Stimulated activated naive CD4-positive, alpha-beta T cell treated with Interleukin-2 at 50 U/mL for 16 hours (primary cell): ENCODE data around the gene EOLA1.
"Not testable (repeated sequence)": the region's sequence is repeated elsewhere in the genome, so short reads cannot be mapped to it uniquely, and the experiment has no call there.

Experiments used
- DNase-seq: peaks from one replicate; lab custom pipeline; 2025; lab: John Stamatoyannopoulos, UW

The EOLA1 gene

DNA sequence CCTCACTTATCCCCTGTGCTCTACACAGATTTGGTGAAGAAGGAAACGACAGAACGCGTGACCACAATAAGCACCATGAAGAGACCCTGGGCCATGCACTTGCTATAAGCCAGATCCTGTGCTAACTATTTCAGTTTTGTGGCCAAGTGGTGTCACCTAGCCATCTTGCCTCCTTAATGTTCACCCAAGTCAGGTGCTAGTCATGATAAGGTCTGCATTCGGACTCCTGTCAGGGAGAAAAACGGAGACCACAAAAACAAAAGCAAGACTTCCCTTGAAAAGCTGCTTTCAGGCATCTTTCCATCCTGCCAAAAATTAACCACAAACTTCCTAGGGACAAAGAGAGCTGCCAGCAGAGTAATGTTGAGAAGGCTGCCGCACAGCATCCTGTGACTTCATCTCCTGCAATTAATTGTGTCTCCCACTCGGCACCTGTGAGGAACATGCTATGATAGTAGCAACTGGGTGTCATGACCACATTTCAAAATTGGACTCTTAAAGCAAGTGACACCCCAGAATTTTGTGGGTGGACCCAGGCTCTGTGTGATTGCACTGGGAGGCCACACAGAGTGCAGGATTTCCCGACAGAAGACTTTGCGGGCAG, 26.9 kb upstream of the EOLA1 start:
- DNase-seq: no peak

DNA sequence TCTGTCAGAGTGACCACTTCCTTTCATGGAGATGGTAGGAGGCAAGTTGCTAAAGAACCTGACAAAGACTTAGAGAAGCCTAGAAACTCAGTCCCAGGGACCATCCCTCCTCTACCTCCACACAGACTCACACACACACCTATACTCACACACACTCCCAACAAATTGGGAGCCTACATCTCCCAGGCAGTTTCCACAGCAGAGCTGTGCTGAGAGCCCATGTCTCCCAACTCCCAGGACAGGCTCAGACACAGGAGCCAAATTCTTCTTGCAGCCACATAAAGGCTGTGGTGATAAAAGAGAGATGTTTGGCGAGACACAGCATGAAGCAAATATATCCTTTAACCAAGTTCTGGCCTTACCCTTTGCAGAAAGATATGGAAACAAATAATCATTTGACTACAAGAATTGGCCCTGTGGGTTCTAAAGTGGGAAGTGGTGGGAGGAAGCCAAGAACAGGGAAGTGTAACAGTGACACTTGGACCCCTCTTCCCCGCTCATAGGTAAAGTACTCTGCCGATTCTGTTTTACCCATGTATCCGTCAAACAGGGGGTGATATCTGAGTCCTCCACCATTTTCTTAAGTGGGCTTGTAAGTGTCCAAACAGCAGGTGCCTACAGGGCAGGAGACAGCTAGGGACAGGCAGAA, 24.7 kb upstream of the EOLA1 start:
- no peak for DNase-seq

DNA sequence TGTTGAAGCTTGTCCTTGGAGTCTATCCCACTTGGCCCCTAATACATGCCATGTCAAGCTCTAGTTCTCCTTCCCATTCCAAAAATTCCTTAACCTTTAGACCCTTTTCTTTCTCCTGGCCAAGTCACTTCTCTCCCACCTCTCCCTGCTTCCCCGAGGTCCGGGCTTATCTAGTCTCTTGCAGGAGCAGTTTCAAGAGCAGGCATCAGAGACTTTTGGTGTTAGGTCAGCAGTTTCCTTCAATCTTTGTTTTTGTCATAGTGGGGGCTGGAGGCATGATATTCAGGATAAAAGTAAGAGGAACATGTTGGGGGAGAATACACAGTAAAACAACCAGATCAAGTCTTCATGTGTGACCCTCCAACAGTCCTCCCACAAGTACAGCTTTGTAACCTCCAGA, 24.2 kb upstream of the EOLA1 start:
- DNase-seq: no peak

DNA sequence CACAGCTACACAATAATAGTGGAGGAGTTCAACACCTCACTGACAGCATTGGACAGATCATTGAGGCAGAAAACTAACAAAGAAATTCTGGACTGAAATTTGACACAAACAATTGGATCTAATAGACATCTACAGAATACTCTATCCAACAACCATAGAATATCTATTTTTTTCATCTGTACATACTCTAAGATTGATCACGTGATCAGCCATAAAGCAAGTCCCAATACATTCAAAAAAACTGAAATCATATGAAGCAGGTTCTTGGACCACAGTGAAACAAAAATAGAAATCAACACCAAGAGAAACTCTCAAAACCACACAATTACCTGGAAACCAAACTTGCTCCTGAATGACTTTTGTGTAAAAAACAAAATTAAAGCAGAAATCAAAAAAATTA, 23.5 kb upstream of the EOLA1 start:
- DNase-seq: no peak

DNA sequence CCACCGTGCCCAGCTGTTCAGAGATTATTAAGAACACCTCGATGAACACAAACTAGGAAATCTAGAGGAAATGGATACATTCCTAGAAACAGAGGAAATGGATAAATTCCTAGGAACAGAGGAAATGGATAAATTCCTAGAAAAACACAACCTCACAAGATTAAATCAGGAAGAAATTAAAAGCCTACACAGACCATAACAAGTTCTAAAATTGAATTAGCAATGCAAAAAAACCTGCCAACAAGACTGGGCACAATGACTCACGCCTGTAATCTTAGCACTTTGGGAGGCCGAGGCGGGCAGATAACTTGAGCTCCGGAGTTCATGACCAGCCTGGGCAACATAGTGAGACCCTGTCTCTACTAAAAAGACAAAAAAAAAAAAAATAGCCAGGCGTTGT, 22.6 kb upstream of the EOLA1 start:
- no peak for DNase-seq

DNA sequence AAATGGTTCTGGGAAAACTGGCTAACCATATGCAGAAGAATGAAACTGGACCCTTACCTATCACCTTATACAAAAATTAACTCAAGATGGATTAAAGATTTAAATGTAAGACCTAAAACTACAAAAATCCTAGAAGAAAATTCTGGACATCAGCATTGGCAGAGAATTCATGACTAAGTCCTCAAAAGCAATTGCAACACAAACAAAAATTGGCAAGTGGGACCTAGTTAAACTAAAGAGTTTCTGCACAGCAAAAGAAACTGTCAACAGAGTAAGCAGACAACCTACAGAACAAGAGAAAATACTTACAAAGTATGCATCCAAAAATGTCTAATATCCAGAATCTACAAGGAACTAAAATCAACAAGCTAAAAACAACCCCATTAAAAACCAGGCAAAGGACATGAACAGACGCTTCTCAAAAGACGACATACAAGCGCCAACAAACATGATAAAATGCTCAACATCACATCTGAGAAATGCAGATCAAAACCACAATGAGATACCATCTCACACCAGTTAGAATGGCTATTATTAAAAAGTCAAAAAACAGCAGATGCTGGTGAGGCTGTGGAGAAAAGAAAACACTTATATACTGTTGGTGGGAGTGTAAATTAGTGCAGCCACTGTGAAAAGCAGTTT, 20.1 kb upstream of the EOLA1 start:
- not testable (repeated sequence) for DNase-seq

DNA sequence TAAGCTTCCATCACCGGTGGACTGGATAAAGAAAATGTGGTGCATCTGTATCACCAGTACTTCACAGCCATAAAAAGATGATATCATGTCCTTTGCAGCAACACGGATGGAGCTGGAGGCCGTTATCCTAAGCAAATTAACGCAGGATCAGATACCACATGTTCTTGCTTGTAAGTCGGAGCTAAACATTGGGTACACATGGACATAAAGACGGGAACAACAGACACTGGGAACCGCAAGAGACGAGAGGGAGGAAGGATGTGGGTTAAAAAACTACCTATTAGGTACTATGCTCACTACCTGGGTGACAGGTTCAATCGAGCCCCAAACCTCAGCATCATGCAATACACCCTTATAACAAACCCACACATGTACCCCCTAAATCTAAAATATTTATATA, 19.4 kb upstream of the EOLA1 start:
- no peak for DNase-seq

DNA sequence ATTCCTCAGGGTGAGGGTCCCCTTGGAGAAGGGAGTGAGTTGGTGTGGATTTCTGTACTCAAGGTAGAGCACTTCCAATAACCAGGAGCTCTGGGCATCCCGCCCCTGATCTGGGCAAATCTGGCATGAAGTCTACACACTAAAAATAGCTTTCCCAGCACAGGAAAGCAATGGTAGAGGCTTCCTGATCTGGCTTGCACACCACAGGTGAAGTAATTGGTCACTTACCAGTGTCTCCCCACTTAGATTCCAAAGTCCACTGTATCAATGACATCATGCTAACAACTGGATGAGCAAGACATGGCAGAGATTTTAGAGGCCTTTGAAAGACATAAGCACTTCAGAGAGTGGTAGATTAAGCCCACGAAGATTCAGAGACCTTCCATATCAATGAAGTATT, 17.9 kb upstream of the EOLA1 start:
- no peak for DNase-seq

DNA sequence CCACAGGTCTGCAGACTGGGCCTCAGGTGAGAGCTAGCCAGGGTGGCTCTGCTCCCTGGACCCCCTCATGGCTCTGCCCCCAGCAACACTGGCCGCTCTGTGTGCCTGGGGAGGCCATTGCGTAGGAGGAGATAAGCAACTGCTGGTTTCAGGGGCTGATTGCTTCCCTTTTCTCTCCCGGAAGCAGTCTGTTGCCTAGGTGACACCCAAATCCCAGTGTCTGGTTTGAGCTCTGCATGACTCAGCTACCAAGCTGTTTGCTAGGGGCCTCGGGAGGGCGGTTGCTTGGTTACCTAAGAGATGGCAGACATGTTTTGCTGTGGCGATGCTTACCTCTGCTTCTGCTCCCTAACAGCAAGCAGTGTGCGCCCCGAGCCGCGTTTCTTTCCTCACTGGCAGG, 15.4 kb upstream of the EOLA1 start:
- DNase-seq: peak; percentile 50

DNA sequence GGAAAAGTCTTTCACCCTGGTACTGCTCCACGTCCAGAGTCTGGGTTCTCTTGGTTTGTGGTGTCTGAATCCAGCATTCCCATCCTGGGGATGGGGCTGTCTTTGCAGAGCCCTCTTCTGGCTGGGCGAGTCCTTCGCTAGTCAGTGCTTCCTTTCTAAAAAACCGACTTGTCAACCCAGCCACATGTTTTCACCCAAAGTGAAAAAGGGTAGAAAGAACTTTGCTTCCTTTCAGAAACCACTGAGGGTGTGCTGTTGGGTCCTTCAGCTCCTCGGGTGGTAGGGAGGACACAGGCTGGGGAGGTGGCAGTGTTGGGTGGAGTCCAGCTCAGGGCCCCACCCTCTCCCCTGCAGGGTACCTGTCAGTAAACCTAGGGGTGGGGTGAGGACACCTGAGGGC, 14.9 kb upstream of the EOLA1 start:
- not testable (repeated sequence) for DNase-seq

DNA sequence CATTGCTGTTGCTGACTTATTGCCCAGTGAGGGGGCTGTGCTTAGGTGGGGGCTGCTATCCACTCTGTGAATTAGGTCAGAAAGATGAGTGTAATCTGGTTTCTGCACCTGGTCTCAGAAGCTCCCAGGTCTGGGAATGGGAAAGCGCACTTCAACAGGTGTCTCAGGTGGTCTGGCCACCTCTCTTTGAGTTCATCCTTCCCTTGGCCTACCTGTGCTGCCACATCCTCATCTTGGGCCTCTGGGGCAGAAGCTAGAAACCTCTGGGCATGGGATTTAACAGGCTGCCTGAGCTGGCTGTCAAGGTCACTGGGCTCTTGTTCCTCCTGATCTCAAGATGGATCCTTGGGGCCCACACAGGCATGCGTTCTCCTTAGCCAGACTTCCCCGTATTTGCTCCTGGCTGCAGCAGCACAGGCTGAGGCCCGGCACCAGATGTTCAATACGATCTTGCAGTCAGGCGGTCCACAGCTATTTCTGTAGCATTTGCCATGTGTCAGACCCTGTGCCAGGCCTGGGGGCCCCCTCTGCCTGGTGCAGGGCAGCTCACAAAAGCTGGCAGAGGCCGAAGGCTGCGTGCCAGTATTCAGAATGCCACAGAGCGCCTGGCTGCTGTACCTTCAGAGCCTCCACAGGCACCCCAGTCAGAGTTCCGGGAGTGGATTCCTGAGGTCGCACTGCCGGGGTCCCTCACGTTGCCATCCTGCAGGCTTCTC, 14.3 kb upstream of the EOLA1 start:
- DNase-seq: not testable (repeated sequence)

DNA sequence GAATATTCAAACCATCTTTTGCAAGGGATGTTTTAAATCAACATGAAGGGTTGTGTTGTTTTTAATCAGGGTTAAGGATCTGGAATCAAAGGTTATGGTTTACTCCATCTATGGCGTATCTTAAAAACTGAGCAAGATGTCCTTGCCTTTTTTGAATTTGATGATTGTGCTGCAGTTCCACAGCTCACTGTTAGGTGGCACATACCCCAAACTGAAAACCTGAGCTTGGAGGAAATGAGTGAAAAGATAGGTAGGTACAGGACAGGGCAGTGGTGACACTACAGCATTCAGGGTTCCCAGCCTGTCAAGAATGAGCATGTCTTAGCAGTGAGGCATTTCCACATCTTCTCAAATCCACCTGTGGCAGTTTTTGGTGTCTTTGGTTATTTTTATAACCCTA, 13.1 kb upstream of the EOLA1 start:
- DNase-seq: peak; percentile 4

DNA sequence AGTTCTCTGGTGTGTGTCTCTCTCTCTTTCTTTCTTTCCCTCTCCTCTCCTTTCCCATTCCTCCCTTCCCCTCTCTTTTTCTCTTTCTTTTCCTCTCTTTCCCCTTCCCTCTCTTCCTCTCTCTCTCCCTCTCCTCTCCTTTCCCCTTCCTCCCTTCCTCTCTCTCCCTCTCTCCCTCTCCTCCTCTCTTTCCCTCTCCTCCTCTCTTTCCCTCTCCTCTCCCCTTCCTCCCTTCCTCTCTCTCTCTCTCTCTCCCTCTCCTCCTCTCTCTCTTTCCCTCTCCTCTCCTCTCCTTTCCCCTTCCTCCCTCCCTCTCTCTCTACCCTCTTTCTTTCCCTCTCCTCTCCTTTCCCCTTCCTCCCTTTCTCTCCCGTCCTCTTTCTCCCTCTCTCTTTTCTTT, 12.4 kb upstream of the EOLA1 start:
- no peak for DNase-seq

DNA sequence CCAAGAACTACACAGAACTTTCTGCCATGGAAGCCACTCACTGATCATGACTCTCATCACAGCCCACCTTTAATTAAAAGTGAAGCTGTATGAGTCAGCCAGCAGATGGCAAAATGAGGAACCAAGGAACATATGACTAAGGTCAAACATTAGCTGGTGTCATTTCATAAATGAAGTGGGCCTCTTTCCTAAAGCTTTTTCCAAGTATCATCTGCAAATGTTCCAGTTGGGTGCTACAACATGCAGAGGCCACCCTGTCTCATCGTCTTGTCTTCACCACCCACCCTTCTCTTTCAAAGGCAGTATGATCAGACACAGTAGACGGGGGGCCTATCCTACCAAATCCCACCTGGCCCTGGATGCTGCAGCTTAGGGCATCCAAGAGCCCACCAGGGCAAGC, 9.2 kb upstream of the EOLA1 start:
- no peak for DNase-seq

DNA sequence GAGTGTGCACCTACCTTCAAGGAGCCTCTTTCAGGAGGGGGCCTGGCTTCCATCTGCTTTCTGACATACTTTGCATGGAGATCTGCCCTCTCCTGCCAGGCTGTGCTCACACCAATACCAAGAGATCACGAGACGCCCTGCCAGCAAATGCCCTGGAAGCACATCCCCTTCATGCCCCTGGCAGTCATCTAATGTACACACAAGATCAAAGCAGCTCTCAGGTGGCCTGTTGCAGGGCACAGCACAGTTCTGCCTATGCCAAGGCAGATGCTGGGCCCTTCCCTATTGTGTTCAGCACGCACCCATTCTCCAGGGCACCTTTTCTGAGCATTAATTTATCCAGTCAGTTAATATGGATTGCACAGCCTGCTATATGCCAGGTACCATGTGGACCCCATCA, 7.9 kb upstream of the EOLA1 start:
- not testable (repeated sequence) for DNase-seq

DNA sequence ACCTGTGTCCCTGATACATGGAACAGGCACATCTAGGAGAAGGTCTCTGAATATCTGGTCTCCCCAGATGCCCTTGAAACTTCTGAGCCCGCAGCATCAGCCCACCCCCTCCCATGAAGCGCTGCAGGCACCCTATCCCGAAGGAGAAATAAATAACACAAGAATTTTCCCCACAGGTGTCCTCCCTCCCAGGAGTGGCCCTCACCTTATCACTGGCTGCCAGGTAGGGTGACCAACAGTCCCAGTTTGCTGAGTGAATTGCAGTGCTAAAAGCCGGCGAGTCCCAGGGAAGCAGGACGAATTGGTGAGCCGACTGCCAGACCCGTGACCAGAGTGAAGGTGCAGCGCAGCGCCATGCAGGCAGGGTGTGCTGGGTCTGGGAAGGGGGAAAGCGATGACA, 6.8 kb upstream of the EOLA1 start:
- not testable (repeated sequence) for DNase-seq

DNA sequence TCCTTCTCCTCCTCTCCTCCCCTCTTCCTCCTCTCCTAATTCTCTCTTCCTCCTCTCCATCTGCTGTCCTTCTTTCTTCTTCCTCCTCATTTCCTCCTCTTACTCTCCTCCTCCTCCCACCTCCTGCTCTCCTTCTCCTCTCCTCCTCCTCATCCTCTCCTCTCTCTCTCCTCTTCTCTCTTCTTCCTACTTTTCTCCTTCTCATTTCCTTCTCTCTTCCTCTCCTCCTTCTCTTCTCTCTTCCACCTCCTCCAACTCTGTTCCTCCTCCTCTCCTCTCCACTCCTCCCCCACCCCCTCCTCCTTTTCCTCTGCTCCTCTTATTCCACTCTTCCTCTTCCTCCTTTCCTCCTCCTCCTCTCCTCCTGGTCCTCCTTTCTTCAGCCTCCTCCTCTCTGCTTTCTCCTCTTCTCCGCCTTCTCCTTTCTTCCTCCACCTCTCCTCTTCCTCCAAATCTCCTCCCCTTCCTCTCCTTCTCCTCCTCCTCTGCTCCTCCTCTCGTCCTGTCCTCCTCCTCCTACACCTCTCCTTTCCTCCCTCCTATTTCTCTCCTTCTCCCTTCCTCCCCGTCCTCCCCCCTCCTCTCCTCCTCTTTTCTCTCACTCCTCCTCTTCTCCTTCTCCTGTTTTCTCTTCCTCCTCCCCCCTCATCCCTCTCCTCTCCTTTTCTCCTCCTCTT, 5.7 kb upstream of the EOLA1 start:
- DNase-seq: not testable (repeated sequence)

DNA sequence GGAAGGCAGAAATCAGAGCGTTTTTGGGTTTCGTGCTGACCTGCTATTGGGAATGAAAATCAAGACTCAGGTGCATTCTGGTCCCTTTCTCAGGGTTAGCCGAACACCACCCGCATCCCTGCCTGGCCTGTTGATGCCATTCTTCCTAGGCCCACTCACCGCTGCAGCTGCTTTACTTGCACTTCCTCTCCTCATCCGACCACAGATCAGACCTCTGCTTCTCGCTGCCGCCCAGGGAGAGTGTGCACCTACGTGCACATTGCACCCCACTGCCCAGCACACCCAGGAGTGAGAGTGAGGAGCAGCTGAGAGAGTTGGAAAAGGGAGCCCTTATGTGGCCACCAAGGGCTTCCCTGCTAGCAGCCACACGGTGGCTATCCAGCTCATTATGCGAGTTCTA, 3.3 kb upstream of the EOLA1 start:
- not testable (repeated sequence) for DNase-seq

DNA sequence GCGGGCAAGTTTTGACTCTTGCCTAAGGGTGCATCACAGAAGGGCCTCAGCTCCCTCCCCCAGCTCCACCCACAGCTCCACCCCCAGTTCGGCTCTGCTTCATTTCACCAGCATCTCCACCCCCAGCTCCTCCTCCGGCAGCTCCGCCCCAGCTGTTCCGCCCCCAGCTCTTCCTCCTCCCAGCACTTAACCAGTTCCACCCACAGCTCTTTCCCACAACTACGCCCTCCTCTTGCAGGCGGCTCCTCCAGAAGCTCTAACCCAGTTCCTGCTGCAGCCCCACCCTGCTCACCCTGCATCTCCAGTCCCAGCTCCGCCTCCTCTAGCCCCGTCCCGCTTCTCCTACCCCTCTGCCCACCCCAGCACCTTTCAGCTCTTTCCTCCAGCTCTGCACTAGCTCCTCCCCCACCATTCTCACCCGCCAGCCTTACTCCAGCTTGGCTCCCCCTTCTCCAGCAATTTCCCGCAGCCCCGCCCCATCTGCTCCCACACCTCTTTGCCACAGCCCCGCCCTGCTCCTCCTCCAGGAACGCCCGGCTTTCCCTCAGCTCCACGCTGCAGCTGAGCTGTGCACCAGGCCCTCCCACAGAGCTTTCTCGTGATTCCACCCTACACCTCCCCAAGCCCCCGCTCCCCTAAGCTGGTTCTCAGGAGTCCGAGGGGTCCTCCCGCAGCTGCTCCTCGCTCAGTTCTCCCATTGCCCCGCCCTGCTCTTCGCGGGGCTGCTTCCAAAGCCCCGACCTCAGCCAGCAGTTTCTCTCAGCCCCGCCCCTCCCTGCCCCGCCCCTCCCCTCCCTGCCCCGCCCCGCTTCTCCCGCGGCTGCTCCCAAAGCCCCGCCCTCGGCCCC, 1.3 kb upstream of the EOLA1 start:
- peak; percentile 85 for DNase-seq

DNA sequence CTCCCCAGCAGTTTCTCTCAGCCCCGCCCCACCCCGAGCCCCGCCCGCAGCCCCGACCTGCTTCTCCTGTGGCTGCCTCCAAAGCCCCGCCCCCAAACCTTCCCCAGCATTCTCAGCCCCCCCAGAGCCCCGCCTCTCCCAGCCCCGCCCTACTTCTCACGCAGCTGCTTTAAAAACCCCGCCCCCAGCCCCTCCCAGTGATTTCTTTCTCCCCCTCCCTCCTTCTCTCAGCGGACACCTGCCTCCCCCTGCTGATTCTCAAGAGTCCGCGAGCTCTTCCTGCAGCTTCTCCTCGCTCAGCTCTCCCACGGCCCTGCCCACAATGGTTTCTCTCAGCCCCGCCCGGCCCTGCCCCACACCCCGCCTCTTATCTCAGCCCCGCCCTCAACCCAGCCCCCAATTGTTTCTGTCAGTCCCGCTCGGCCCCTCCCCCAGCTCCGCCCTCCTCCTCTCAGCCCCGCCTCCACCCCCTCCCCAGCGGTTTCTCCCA, 636 bp upstream of the EOLA1 start:
- peak; percentile 93 for DNase-seq

DNA sequence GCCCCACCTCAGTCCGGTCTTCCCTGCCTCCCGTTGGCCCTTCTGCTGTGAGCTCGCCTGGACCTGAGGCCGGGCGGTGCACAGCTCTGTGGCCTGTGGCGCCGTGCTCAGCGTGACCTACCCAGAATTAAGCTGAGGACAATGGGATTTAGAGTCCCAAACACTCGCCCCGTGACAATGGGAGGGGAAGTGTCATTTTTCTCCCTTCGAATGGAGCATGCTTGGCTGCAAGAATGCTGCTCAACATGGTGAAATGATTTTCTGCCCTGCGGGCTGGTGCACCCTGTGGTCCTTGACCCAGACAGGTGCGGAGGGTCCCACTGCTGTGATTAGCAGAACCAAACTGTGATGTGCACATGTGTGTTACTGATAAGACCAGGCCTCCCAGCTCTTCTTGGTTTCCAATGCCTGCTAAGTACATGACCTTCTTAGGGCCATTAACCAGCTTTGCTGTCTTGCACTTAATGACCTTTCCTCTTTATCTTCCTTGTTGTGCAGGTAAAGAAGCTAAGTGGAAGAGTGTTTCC, 772 bp downstream of the EOLA1 start:
- no peak for DNase-seq
